NCI-H748 (cell line): ENCODE data around the gene GNA14.
"Not testable (repeated sequence)": the region's sequence is repeated elsewhere in the genome, so short reads cannot be mapped to it uniquely, and the experiment has no call there.

ENCODE experiments used
- DNase-seq: peaks from one replicate; lab custom pipeline; 2025; ENCODE audit not compliant: unreplicated experiment; lab: John Stamatoyannopoulos, UW

Gene GNA14

DNA sequence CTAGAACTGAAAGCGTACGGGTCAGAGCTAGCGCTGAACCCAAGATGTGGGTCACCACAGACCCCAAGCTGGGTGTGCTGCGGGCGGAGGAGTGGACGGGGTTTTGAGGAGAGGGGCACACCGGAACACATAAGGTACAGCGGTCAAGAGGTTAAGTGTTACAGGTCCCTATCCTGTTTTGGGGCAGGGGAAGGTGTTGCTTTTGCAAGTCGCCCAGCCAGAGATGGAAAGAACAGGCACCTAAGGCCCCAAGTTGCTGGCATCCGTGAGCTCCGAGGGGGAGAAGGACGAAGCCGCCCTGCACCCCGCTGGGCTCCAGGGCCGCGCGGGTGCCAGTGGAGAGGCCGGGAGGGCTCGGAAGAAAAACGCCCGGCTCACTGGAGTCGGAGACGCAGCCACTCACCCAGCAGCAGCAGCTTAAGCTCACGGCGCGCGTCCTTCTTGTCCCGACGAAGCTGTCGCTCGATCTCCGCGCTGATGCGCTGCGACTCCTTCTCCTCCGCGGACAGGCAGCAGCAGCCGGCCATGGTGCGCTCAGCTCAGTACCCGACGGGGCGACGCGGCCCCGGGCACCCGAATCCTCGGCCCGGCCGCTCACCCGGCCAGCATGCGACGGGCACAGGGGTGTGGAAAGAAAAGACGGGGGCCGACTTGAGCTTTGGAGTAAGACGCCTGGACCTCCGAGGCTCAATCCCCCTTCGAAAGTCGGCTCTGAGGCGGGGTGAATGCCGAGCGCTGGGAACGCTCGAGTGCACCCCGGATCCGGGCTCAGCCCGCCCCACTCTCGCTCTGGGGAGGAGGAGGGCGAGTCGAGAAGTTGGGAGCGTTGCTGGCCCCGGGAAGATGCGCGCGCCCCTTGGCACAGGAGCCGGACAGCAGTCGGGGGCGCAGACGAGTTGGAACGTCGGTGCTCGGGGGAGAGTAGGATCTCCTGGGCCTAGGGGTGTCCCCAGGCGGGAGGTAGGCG lies 572 bp downstream of the GNA14 start:
- peak; percentile 9 for DNase-seq

DNA sequence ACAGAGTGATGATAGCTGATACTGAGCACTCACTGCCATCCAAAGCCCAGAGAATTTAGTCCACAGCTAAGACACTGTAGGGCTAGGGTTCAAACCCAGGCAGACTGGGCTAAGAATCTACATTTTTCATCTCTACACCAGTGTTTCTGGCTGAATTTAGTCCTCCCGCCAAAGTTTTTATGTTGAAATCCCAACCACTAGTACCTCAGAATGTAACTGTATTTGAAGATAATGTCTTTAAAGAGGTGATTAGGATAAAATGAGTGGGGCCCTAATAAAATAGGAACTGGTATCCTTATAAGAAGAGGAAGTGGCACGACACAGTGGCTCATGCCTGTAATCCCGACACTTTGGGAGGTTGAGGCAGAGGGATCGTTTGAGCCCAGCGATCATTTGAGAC lies 4.3 kb downstream of the GNA14 start:
- DNase-seq, result no peak

DNA sequence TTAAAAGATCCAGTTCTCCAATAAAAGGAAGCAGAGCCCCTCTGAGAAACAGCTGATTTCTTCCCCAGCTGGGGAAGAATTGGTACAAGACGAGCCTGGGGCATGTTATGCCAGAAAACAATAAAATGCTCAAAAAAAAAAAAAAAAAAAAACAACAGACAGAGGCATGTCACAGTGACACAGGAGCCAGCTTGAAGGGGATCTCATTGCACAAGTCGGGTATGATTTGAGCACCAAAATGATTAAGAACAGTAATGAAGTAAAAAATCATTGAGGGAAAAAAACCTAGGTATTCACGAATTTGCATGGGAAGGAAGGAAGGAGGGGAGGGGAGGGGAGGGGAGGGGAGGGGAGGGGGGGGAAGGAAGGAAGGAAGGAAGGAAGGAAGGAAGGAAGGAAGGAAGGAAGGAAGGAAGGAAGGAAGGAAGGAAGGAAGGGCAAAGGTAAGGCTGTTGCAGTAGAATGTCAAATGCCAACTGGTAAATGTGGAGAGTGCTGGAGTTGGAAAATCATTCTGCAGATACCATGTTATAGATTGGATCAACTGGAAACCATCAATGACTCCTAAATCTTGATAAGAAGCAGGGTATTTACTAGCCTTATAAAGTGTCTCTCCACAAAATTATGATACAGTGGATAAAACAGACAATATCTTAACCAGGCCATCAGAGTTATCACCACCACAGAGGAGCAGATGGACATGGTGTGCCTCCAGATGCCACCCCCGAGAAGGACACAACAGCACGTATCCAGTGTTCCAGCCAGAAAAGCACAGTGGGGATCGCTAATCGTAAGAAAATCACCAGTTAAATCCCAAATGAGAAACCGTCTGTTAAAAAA lies 7.2 kb downstream of the GNA14 start:
- no peak for DNase-seq

GRCh38 chr9:77632652-77633051 lies 15.5 kb downstream of the GNA14 start:
- no peak for DNase-seq

DNA sequence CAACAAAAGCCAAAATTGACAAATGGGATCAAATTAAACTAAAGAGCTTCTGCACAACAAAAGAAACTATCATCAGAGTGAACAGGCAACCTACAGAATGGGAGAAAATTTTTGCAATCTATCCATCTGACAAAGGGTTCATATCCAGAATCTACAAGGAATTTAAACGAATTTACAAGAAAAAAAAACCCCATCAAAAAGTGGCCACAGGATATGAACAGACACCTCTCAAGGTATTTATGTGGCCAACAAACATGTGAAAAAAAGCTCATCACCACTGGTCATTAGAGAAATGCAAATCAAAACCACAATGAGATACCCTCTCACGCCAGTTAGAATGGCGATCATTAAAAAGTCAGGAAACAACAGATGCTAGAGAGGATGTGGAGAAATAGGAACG lies 19.3 kb downstream of the GNA14 start:
- not testable (repeated sequence) for DNase-seq

- peak; percentile 43 for DNase-seq
Measured at GRCh38 chr9:77616191-77616590, 31.9 kb downstream of the GNA14 start.

GRCh38 chr9:77614645-77615044 lies 33.5 kb downstream of the GNA14 start:
- DNase-seq, result no peak

DNA sequence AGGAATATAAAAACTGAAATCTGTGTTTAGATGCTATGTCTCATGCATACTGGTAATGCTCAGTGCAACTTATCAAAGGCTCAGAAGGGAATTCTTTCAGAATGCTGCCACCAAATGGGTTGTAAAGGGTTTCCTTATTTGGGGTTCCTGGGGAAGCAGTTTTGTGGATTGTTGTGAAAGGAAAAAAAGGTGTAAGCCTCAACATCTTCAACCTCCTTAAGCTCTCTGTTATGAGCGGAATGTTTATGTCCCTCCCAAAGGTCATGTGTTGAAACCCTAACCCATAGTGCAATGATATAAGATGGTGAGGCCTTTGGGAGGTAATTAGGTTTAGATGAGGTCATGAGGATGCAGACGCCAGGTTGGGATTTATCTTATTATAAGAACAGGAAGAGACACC lies 41.6 kb downstream of the GNA14 start:
- no peak for DNase-seq

GRCh38 chr9:77605449-77606220 lies 42.5 kb downstream of the GNA14 start:
- DNase-seq, result no peak

DNA sequence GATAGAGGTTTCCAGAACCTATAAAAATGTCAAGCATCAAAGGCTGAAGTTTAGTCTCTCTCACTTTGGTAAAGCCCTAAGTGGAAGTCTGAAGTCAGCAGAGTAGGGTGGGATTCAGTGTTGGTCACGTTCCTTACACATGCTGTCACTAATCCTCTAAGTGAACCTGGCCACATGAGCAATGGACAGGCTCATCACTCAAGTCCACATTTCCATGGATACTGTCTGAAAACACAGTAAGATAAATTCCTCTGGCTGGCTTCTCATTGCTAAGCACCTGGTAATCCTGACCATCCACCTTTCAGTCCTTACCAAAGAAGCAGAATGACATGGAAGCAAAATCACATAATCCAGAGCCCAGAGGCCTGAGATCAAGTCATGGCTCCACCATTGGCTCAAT lies 43.8 kb downstream of the GNA14 start:
- DNase-seq, result no peak

- no peak for DNase-seq
Measured at GRCh38 chr9:77602852-77603251, 45.3 kb downstream of the GNA14 start.

GRCh38 chr9:77601476-77602099 lies 46.5 kb downstream of the GNA14 start:
- DNase-seq, result no peak

GRCh38 chr9:77600810-77601209 lies 47.3 kb downstream of the GNA14 start:
- DNase-seq, result no peak

DNA sequence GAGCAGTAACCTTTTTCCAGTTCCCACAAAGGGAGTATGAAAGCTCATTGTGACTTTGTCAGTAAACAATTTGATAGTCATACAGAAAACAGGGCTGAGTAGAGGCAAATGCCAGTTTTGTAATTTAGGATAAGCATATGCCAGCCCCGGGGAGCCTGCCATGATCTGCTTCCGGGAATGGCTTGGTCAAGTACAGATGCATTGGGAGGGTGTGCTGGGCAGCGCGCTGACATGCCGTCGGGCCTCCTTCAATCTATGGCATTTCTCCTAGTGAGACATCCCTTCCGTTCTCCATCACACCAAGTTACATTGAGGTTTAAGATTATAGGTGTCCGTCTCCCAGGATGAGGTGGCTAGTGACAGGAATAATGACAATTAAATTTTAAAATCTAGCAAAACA lies 48.6 kb downstream of the GNA14 start:
- DNase-seq, result no peak

DNA sequence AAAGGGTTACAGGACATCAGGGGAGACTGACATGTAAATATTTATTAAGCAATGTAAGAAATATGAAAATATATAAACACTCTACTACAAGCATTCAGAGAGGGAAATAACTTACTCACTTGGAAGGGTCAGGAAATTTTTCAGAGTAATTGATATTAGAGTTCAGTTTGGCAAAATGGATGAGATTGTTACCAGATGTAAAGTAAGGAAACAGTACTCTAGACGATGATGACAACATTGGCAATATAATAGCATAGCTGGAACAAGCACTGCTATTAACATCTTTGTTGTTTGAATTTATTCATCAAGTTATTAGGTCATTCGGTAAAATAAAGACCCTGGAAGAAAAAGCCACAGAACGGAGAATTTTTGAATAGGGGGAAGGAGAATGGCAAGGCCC lies 49.1 kb downstream of the GNA14 start:
- DNase-seq, result no peak

DNA sequence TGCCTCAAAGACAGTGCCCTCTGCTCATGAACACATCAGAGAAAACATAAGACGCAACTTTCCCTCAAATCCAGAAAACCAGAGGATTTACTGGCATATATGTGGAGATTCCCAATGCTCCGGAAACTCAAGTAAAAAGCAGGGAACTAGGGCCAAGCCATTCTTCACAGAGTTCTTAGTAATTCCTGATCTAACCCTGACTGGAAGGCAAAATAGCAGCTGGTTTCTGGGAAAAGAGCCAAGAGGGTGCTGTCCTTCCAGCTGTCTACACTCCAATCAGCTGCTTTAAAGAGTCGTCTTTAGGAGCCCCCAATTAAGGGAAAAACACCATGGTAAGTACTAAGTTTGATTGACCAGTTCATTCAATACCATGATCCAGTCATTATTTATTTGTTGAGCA lies 49.6 kb downstream of the GNA14 start:
- peak; percentile 80 for DNase-seq

GRCh38 chr9:77597057-77597456 lies 51.1 kb downstream of the GNA14 start:
- DNase-seq, result no peak

DNA sequence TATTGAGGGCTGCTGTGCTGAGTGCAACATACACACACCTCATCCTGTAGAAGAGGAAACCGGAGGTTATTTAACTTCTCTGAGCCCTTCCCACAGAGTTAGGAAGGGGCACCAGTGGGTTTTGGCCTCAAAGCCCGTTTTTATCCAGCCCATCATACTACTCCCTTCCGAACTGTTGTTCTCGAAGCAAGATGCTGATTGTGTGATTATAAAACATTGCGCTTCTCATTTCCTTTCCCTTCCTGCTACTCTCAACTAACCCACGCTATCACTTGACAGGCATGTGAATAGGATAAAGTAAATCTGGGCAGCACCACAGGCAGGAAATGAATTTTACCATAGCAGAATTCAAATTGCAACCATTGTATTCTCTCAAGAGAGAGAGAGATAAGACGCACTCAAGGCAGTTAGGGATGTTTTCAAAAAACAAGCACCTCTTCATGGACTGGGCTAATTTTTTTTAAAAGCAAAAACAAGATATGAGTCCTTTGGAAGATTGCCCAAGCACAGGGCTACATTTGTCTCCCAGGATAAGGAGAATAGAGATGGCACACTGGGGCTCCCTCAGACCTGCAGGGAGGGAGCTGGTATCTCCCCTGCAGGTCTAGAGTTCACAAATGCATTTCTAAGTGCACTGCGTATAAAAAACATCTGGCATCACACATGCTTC lies 52.6 kb downstream of the GNA14 start:
- no peak for DNase-seq

GRCh38 chr9:77594963-77595362 lies 53.2 kb downstream of the GNA14 start:
- DNase-seq, result no peak

GRCh38 chr9:77593528-77593927 lies 54.6 kb downstream of the GNA14 start:
- no peak for DNase-seq
